HL-60 (cell line): ENCODE data around the gene SNURF.

Experiments used
- DNase-seq, 2 experiments: peaks; one replicate each; pipeline ENCODE4 v3.0.0-alpha.2; 2010 to 2020; ENCODE audit warnings: low read depth in 1 of 2, low spot score in 1 of 2
- H3K27ac ChIP-seq: fragments of 250-450 bp; sonication (Bioruptor Pico); replicated peaks from 2 replicates; pipeline ENCODE4 v1.5.1; 2020; ENCODE audit warnings: mild to moderate bottlenecking, moderate library complexity
- H3K27me3 ChIP-seq: fragments of 250-450 bp; sonication (Bioruptor Pico); 2 replicates; pipeline ENCODE4 v1.5.1; 2021; ENCODE audit warnings: mild to moderate bottlenecking, moderate library complexity; ENCODE audit not compliant: insufficient read depth, poor library complexity, severe bottlenecking
- H3K4me3 ChIP-seq: replicated peaks from 2 replicates; pipeline ENCODE4 v1.5.1; 2011; ENCODE audit warnings: mild to moderate bottlenecking, control low read depth, low read length; ENCODE audit not compliant: insufficient read depth
- GABPA ChIP-seq: IDR thresholded peaks from 2 replicates; pipeline ENCODE4 v1.6.1; 2012; ENCODE audit warnings: low read depth
- POLR2AphosphoS5 ChIP-seq: IDR thresholded peaks from 2 replicates; pipeline ENCODE4 v1.6.1; 2012; ENCODE audit warnings: low read depth
- SPI1 ChIP-seq: IDR thresholded peaks from 2 replicates; pipeline ENCODE4 v1.6.1; 2012; ENCODE audit warnings: low read depth, mild to moderate bottlenecking, borderline replicate concordance
- long read RNA-seq: library from polyadenylated mRNA; unstranded; transcript quantifications from one replicate; pipeline ENCODE4 v2.0.0, GENCODE V29; 2020
- TF ChIP-seq, protein P1 (sequence below): IDR thresholded peaks from one replicate; pipeline ENCODE4 v1.5.1; 2011; ENCODE audit warnings: low read length, control low read depth, inconsistent platforms; ENCODE audit not compliant: insufficient read depth
- TF ChIP-seq, protein P2 (sequence below): IDR thresholded peaks from 2 replicates; pipeline ENCODE4 v1.6.1; 2012; ENCODE audit warnings: low read depth; ENCODE audit not compliant: insufficient replicate concordance

The SNURF gene, protein sequence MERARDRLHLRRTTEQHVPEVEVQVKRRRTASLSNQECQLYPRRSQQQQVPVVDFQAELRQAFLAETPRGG
- long read RNA-seq, partial matches to known transcripts = 0 of 2 reads
- long read RNA-seq, other reads (novel, unspliced or antisense) = 0 of 2 reads

DNA sequence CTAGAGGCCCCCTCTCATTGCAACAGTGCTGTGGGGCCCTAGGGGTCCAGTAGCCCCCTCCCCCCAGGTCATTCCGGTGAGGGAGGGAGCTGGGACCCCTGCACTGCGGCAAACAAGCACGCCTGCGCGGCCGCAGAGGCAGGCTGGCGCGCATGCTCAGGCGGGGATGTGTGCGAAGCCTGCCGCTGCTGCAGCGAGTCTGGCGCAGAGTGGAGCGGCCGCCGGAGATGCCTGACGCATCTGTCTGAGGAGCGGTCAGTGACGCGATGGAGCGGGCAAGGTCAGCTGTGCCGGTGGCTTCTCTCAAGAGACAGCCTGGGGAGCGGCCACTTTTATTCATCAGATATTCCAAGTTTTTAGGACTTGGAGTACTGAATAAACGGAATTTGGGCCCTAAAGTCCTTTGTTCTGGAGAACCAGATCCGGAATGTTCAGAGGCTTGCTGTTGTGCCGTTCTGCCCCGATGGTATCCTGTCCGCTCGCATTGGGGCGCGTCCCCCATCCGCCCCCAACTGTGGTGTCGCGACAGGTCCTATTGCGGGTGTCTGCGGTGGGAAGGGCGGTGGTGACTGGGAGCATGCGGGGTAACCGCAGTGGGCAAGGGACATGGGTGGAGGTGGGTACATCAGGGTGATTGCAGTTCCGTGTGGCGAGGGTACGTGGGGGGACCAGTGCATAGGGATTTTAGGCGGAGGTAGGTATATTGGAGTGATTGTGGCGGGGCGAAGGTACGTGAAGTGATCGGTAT lies at the start of gene SNURF, which contains the start of gene SNRPN:
Gene SNURF (plus strand): TSS at position 205 of the 748 bp plus-strand sequence. CDS start 62 bp downstream, at position 267.
Gene SNRPN (plus strand): TSS at position 205 of the 748 bp plus-strand sequence. CDS start 19,467 bp downstream, outside the sequence.
- H3K27me3 ChIP-seq = no peaks in the 10 kb centered on the region
- H3K4me3 ChIP-seq = peak within 1 kb of the TSS; percentile 78
- H3K27ac ChIP-seq = peak within 1 kb of the TSS; percentile 79
- TF ChIP-seq SPI1 = no peak
- TF ChIP-seq GABPA = no peak
- peak; percentile 64; the same call in 1 of the 2 replicates for TF ChIP-seq POLR2AphosphoS5
- peak; percentile 28 to 56 for DNase-seq

DNA sequence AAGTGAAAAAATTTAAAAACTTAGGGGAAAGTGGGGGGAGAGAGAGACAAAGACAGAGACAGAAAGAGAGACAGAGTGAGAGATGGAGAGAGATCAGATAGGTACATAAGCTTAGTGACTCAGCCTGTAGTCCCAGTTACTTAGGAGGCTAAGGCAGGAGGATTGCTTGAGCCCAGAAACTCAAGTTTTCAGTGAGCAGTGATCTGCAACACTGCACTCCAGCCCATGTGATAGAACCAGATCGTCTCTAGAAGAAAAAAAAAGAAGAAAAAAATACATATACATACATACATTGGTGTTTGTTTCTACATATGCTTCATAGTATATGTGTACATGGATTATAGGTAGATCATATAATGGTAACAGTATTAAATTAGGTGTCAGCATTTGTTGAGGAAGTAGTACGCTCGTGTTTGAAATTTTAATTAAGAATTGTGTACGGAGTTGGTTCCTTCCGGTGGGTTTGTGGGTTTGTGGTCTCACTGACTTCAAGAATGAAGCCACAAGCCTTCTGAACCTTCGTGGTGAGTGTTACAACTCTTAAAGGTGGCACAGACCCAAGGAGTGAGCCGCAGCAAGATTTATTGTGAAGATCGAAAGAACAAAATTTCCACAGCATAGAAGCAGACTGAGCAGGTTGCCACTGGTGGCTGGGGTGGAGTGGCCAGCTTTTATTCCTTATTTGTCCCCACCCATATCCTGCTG lies 38.3 kb upstream of the SNURF start:
- H3K27ac ChIP-seq = no peak overlapping the region
- TF ChIP-seq SPI1 (no peak), POLR2AphosphoS5 (no peak), GABPA (no peak)
- TF ChIP-seq, protein P1, sequence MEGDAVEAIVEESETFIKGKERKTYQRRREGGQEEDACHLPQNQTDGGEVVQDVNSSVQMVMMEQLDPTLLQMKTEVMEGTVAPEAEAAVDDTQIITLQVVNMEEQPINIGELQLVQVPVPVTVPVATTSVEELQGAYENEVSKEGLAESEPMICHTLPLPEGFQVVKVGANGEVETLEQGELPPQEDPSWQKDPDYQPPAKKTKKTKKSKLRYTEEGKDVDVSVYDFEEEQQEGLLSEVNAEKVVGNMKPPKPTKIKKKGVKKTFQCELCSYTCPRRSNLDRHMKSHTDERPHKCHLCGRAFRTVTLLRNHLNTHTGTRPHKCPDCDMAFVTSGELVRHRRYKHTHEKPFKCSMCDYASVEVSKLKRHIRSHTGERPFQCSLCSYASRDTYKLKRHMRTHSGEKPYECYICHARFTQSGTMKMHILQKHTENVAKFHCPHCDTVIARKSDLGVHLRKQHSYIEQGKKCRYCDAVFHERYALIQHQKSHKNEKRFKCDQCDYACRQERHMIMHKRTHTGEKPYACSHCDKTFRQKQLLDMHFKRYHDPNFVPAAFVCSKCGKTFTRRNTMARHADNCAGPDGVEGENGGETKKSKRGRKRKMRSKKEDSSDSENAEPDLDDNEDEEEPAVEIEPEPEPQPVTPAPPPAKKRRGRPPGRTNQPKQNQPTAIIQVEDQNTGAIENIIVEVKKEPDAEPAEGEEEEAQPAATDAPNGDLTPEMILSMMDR = no peak
- TF ChIP-seq, protein P2, sequence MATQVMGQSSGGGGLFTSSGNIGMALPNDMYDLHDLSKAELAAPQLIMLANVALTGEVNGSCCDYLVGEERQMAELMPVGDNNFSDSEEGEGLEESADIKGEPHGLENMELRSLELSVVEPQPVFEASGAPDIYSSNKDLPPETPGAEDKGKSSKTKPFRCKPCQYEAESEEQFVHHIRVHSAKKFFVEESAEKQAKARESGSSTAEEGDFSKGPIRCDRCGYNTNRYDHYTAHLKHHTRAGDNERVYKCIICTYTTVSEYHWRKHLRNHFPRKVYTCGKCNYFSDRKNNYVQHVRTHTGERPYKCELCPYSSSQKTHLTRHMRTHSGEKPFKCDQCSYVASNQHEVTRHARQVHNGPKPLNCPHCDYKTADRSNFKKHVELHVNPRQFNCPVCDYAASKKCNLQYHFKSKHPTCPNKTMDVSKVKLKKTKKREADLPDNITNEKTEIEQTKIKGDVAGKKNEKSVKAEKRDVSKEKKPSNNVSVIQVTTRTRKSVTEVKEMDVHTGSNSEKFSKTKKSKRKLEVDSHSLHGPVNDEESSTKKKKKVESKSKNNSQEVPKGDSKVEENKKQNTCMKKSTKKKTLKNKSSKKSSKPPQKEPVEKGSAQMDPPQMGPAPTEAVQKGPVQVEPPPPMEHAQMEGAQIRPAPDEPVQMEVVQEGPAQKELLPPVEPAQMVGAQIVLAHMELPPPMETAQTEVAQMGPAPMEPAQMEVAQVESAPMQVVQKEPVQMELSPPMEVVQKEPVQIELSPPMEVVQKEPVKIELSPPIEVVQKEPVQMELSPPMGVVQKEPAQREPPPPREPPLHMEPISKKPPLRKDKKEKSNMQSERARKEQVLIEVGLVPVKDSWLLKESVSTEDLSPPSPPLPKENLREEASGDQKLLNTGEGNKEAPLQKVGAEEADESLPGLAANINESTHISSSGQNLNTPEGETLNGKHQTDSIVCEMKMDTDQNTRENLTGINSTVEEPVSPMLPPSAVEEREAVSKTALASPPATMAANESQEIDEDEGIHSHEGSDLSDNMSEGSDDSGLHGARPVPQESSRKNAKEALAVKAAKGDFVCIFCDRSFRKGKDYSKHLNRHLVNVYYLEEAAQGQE = no peak
- DNase-seq = peak in 1 of 2 experiments; percentile 46
- H3K4me3 ChIP-seq = no peak overlapping the region
- H3K27me3 ChIP-seq = no peaks in the 10 kb centered on the region

DNA sequence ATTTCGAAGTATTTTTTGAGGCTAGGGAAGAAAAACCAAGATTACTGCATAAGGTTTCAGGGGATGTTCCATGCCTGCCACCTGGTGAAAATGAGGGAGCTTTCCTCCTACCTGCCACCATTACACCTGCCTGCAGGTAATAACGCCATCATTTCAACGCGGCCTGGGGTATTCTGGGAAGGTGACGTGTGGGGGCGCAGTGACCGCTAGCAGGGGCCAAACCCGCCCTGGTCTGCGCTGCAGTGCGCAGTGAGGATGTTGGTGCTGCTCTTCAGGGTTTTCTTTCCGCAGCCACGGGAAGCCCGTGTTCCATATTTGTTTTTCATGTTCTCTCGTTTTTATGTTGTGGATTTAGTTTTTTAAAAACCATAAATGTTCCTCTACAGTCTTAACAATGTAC lies 37.4 kb upstream of the SNURF start:
- H3K4me3 ChIP-seq = no peak overlapping the region
- H3K27me3 ChIP-seq = no peaks in the 10 kb centered on the region
- H3K27ac ChIP-seq = no peak overlapping the region
- DNase-seq = no peak
- TF ChIP-seq GABPA (no peak), SPI1 (no peak), POLR2AphosphoS5 (no peak)
- TF ChIP-seq, protein P2 = no peak
- TF ChIP-seq, protein P1 = no peak

GRCh38 chr15:24919446-24919845 lies 35.3 kb upstream of the SNURF start:
- no peak for DNase-seq
- TF ChIP-seq GABPA = no peak
- TF ChIP-seq SPI1 = no peak
- TF ChIP-seq, protein P1 = no peak
- TF ChIP-seq, protein P2 = no peak
- no peak for TF ChIP-seq POLR2AphosphoS5

More at GRCh38 chr15:24919446-24919845, 35.3 kb upstream of the SNURF start:
- no peaks in the 10 kb centered on the region for H3K27me3 ChIP-seq
- H3K4me3 ChIP-seq = no peak overlapping the region
- H3K27ac ChIP-seq = no peak overlapping the region
